HepG2 (cell line): Measurements from ENCODE around the gene ZG16B. TPM values are rescaled to one million over a fixed set of nuclear protein-coding genes. Genes with fewer than 3 reads are reported as not detected.

Experiments used
- MED1 ChIP-seq: sonication (generic); formaldehyde crosslinking; IDR thresholded peaks from 2 replicates; pipeline ENCODE4 v1.4.0; 2020; ENCODE audit warnings: missing genetic modification reagents
- RAD21 ChIP-seq: fragments of 450-650 bp; formaldehyde crosslinking; IDR thresholded peaks from 2 replicates; pipeline ENCODE4 v1.5.0; 2020; ENCODE audit warnings: mild to moderate bottlenecking
- SCMH1 ChIP-seq: sonication (generic); formaldehyde crosslinking; IDR thresholded peaks from 2 replicates; pipeline ENCODE4 v1.9.0; 2021; ENCODE audit warnings: missing genetic modification reagents, mild to moderate bottlenecking, borderline replicate concordance
- XRCC5 ChIP-seq: fragments of 200-400 bp; formaldehyde crosslinking; optimal IDR thresholded peaks from 2 replicates; pipeline ENCODE3; 2017; ENCODE audit warnings: mild to moderate bottlenecking, low read length
- ZBTB14 ChIP-seq: sonication (generic); formaldehyde crosslinking; IDR thresholded peaks from 2 replicates; pipeline ENCODE4 v1.4.0; 2020; ENCODE audit warnings: missing genetic modification reagents
- ZNF644 ChIP-seq: IDR thresholded peaks from 2 replicates; pipeline ENCODE4 v1.6.1; 2016; ENCODE audit warnings: low read depth
- polyA plus RNA-seq, 8 experiments: library from polyadenylated mRNA; depleted of rRNA in 3 of 8; stranded (reverse) in 7 of 8; unstranded in 1 of 8; fragments of >200 nt; fragmentation: Illumina TruSeq in 4 of 8; extraction: Trizol in 4 of 8; gene quantifications; 2 replicates each; pipeline versions ENCODE4 v1.2.1 to v1.2.3, GENCODE V29; 2011 to 2016; ENCODE audit warnings: low read depth in 4 of 8, missing spikeins in 1 of 8, mixed read lengths in 1 of 8; ENCODE audit not compliant: insufficient read depth in 1 of 8
- total RNA-seq, 5 experiments: library from RNA; depleted of rRNA; stranded (reverse); fragments of >200 nt; fragmentation: Illumina TruSeq; extraction: Trizol; gene quantifications; 2 replicates each; pipeline ENCODE4 v1.2.3, GENCODE V29; 2016; ENCODE audit warnings: low read depth in 1 of 5
- TF ChIP-seq, protein P1 (sequence below): sonication (generic); formaldehyde crosslinking; IDR thresholded peaks from 2 replicates; pipeline ENCODE4 v1.9.0; 2021; ENCODE audit warnings: mild to moderate bottlenecking, missing genetic modification reagents
- TF ChIP-seq, protein P2 (sequence below): sonication (generic); formaldehyde crosslinking; conservative IDR thresholded peaks from 2 replicates; pipeline ENCODE4 v1.4.0; 2020; ENCODE audit warnings: missing genetic modification reagents

ZG16B gene
- total and polyA plus RNA-seq, 2 of the 13 experiments (the other 11 are each of a cell fraction or from before 2014, with no cell fraction given): 1.5 to 11.3 TPM

- TF ChIP-seq, protein P1, sequence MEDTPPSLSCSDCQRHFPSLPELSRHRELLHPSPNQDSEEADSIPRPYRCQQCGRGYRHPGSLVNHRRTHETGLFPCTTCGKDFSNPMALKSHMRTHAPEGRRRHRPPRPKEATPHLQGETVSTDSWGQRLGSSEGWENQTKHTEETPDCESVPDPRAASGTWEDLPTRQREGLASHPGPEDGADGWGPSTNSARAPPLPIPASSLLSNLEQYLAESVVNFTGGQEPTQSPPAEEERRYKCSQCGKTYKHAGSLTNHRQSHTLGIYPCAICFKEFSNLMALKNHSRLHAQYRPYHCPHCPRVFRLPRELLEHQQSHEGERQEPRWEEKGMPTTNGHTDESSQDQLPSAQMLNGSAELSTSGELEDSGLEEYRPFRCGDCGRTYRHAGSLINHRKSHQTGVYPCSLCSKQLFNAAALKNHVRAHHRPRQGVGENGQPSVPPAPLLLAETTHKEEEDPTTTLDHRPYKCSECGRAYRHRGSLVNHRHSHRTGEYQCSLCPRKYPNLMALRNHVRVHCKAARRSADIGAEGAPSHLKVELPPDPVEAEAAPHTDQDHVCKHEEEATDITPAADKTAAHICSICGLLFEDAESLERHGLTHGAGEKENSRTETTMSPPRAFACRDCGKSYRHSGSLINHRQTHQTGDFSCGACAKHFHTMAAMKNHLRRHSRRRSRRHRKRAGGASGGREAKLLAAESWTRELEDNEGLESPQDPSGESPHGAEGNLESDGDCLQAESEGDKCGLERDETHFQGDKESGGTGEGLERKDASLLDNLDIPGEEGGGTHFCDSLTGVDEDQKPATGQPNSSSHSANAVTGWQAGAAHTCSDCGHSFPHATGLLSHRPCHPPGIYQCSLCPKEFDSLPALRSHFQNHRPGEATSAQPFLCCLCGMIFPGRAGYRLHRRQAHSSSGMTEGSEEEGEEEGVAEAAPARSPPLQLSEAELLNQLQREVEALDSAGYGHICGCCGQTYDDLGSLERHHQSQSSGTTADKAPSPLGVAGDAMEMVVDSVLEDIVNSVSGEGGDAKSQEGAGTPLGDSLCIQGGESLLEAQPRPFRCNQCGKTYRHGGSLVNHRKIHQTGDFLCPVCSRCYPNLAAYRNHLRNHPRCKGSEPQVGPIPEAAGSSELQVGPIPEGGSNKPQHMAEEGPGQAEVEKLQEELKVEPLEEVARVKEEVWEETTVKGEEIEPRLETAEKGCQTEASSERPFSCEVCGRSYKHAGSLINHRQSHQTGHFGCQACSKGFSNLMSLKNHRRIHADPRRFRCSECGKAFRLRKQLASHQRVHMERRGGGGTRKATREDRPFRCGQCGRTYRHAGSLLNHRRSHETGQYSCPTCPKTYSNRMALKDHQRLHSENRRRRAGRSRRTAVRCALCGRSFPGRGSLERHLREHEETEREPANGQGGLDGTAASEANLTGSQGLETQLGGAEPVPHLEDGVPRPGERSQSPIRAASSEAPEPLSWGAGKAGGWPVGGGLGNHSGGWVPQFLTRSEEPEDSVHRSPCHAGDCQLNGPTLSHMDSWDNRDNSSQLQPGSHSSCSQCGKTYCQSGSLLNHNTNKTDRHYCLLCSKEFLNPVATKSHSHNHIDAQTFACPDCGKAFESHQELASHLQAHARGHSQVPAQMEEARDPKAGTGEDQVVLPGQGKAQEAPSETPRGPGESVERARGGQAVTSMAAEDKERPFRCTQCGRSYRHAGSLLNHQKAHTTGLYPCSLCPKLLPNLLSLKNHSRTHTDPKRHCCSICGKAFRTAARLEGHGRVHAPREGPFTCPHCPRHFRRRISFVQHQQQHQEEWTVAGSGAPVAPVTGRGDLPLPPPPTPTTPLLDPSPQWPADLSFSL (CRISPR knock-in tag): peak; percentile 89
- TF ChIP-seq MED1 (no peak), RAD21 (CRISPR knock-in tag) (no peak), XRCC5 (peak; percentile 32), SCMH1 (CRISPR knock-in tag) (no peak), ZNF644 (CRISPR knock-in tag) (no peak), ZBTB14 (CRISPR knock-in tag) (no peak)
- TF ChIP-seq, protein P2, sequence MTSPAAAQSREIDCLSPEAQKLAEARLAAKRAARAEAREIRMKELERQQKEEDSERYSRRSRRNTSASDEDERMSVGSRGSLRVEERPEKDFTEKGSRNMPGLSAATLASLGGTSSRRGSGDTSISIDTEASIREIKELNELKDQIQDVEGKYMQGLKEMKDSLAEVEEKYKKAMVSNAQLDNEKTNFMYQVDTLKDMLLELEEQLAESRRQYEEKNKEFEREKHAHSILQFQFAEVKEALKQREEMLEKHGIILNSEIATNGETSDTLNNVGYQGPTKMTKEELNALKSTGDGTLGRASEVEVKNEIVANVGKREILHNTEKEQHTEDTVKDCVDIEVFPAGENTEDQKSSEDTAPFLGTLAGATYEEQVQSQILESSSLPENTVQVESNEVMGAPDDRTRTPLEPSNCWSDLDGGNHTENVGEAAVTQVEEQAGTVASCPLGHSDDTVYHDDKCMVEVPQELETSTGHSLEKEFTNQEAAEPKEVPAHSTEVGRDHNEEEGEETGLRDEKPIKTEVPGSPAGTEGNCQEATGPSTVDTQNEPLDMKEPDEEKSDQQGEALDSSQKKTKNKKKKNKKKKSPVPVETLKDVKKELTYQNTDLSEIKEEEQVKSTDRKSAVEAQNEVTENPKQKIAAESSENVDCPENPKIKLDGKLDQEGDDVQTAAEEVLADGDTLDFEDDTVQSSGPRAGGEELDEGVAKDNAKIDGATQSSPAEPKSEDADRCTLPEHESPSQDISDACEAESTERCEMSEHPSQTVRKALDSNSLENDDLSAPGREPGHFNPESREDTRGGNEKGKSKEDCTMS: no peak
These were observed 6.8 kb downstream of the ZG16B start (continued) for GRCh38 chr16:2836646-2837508.
